CD4-positive, alpha-beta T cell treated with Interleukin-12 subunit alpha and Interleukin-12 subunit beta, for 1 hour (primary cell): ENCODE results near the gene LCN6.
"Not testable (repeated sequence)": the region's sequence is repeated elsewhere in the genome, so short reads cannot be mapped to it uniquely, and the experiment has no call there.

Experiments used
- DNase-seq: peaks from one replicate; pipeline ENCODE4 v3.0.0-alpha.2; 2020

LCN6 gene

DNA sequence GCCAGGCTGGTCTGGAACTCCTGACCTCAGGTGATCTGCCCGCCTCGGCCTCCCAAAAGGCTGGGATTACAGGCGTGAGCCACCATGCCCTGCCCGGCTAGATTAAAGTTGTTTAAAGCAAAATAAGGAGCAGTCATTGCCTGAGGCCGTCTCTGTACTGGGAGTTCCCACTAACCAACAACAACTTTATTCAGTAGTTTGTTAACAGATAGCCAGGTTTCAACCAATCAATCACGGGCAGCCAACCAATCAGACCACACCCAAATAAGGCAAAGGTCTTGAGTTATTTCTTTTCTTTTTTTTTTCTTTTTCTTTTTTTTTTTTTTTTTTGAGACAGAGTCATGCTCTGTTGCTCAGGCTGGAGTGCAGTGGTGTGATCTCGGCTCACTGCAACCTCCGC lies 43.6 kb downstream of the LCN6 start:
- DNase-seq, result not testable (repeated sequence)

- no peak for DNase-seq
These were observed 45.0 kb downstream of the LCN6 start for GRCh38 chr9:136703276-136703860.

DNA sequence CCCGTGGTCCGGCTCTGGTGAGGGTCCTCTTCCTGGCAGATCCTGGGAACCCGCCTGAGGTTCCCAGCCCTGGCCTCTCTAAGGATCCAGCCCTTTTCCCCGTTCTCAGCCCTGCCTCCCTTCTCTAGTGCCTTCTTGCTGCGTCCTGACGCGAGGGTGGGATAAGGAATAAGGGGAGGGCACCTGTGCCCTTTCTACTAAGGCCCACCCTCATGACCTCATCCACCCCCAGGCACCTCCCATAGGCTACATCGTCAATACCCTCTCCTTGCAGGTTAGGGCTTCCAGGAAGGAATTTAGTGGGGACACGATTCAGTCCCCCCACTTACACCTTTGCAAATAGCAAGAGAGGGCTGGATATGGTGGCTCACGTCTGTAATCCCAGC lies 46.7 kb downstream of the LCN6 start:
- DNase-seq, result no peak

DNA sequence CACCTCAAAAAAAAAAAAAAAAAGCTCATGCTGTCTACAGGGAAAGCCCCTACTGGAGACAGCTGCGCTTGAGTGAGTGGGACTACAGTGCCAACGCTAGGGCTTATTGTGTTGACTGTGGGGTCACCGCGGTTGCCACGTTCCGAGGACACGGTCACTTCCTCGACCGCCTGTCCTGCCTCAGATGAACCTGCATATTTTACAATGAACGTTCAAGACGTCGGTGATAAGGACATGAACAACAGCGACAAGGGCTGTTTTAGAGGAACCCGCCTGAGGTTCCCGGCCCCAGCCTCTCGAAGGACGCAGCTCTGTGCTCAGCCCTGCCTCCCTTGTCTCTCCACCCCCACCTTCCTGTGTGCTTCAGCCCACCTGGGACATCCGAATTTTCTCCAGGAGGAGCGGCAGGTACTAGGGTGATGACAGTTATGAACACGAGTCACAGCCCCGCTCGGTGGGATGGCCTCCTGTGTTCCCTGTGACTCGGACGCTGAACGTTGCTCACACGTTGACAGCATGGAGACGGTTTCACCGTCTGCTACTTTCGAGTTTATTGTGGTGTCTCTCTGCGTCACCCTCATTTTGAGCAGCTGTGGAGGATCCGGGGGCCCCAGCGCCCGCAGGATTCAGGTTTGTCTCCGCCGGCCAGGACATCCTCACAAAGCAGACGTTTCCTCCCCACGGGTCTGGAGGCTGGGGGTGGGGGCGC lies 47.2 kb downstream of the LCN6 start:
- DNase-seq, result peak; percentile 57

- no peak for DNase-seq
These were observed 48.0 kb downstream of the LCN6 start for GRCh38 chr9:136700304-136700703.

GRCh38 chr9:136698635-136699246 lies 49.6 kb downstream of the LCN6 start:
- no peak for DNase-seq

DNA sequence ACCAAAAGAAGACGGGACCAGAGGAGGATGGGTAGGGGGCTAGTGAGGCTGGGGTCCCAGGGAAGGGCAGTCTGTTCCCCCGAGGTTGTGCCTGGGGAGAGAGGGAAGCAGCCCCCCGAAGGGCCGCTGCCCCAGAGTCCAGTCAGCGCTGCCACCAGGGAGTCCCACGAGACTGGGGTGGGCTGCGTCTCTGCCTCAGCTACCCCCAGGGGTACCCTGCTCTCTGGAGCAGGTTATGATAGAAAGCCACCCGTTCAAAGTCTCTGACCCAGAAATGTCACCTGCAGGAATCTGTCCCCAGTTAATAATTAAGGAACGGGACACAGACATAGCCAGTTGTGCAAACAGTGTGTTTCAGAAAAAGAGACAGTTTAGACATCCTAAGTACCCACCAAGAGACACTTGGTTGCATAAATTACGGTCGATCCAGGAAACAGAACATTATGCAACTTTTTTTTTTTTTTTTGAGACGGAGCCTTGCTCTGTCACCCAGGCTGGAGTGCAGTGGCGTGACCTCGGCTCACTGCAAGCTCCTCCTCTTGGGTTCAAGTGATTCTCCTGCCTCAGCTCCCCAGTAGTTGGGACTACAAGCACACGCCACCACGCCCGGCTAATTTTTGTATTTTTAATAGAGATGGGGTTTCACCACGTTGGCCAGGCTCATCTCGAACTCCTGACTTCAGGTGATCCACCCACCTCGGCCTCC lies 50.4 kb downstream of the LCN6 start:
- DNase-seq, result no peak

DNA sequence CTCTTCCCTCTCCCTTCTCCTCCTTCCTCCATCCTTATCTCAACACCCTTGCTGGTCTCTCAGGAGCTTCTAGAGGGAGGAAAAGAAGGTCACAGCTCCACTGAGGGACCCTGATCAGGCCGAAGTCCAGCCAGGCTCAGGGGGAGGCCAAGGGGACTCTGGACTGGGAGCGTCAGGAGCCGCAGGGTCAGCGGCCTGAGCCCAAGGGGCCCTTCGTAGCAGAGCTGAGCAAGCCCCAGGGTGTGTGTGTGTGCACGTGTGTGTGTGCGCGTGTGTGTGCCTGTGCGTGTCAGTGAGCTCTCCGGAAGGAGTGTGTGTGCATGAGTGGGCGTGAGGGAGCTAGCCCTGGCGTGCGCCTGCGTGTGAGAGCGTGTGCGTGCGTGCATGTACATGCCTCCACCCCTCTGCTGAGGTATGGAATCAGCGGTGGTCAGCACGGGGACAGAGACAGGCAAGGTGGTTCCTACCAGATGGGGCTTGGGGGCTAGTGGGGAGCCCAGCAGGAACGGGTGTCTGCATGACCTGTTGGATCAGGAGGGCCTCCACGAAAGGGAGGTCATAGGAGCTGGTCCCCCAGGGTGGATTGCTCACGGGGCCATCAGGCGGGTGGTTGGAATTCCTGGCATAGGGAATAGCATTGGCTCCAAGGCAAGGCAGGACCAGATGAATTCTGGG lies 51.0 kb downstream of the LCN6 start:
- no peak for DNase-seq

GRCh38 chr9:136696502-136696901 lies 51.8 kb downstream of the LCN6 start:
- DNase-seq, result no peak

GRCh38 chr9:136695955-136696354 lies 52.4 kb downstream of the LCN6 start:
- DNase-seq, result peak; percentile 22

- no peak for DNase-seq
These were observed 52.9 kb downstream of the LCN6 start for GRCh38 chr9:136695435-136695895.

DNA sequence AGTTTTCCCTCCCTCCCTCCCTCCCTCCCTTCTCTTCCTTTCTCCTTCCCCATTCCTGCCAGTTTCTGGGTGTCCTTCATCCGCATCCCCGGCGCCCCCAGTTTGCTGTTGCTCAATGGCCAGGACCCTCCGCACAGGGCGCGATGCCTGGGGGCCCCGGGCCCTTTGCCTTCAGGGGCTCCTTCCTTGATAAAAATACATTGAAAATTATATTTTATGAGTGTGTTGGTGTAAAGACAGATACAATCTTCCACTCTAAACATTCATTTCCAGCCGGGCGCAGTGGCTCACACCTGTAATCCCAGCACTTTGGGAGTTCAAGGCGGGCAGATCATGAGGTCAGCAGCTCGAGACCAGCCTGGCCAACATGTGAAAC lies 53.5 kb downstream of the LCN6 start:
- DNase-seq, result no peak

GRCh38 chr9:136694163-136694871 lies 54.0 kb downstream of the LCN6 start:
- no peak for DNase-seq
